ENCODE measurements around the gene STOX2. TPM values are rescaled to one million over a fixed set of nuclear protein-coding genes. Genes with fewer than 3 reads are reported as not detected.

STOX2 gene
- total RNA-seq, 1 donor from 2014 or later = 4.4 TPM

DNA sequence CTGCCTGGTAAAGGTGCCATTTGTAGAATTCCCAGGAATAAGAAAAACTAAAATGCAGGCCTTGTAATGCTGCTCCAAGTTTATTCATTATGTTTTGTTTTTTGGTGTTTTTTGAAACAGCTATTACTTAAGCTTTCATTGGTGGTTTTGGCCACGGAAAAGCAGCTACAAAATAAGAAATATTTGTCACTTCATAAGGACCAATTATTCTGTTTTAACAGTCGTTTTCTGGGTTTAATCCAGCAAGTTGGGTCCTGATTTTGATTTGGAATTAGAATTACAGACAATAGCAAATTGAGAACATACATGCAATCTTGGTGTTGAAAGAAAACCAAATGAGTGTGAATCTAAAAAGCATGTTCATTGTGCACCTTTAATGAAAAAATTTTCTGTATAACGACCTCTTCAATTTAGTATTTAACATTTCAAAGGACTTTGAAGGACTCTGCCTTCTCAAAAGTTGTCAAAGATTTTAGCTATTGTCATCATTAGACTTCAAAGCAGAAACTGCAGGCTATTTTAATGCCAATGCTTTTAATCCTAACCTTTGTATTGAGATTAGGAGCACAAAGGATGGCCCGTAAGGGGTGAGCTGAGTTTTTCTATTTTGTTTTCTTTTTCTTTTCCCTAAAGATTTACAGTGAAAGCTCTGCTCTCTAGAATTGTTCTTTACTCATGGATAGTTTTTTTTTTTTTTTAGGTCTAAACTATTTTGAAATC lies 26.7 kb upstream of the STOX2 start:
- no peak for TF ChIP-seq CTCF (IDR thresholded peaks at IDR 0.05; ENCODE audit: insufficient read depth, low read length, poor library complexity, severe bottlenecking)
- no peak for DNase-seq (ENCODE audit: low read depth)
- Histone ChIP-seq H3K4me3 (ENCODE audit: low read depth, low read length) (no peak overlapping the region), H3K36me3 (ENCODE audit: control insufficient read depth, insufficient read depth, low read length) (no peaks in the 10 kb centered on the region), H3K27me3 (ENCODE audit: control insufficient read depth, insufficient read depth, low read length) (peaks cover 1% of the 10 kb centered on the region)

DNA sequence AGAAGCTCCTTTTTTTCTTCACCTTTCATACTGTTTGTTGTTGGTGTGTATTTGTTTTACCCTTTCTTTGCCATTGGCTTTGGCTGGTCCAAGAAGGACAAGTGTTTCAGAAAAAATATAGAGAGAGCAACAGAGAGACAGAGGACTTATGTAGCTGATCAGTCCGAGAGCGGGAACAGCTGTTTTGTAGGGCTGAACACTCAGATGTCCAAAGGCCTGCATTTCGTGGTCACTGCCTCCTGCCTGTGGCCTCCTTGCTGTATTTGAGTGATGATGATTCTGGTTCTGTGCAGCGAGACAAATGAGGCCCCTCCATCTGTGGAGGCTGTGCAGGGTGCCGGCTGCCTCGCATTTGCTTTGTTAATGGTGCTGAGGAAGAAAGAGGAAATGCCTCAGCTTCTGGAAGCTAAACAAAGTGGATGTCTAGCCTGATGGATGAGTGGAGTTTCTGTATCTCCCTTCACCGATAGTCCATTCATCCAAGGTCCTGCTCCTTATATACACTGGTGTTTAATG lies 19.8 kb upstream of the STOX2 start:
- no peak overlapping the region for H3K4me3 ChIP-seq (ENCODE audit: low read depth, low read length)
- no peaks in the 10 kb centered on the region for H3K27me3 ChIP-seq (ENCODE audit: control insufficient read depth, insufficient read depth, low read length)
- no peaks in the 10 kb centered on the region for H3K36me3 ChIP-seq (ENCODE audit: control insufficient read depth, insufficient read depth, low read length)
- no peak for TF ChIP-seq CTCF (IDR thresholded peaks at IDR 0.05; ENCODE audit: insufficient read depth, low read length, poor library complexity, severe bottlenecking)
- no peak for DNase-seq (ENCODE audit: low read depth)

DNA sequence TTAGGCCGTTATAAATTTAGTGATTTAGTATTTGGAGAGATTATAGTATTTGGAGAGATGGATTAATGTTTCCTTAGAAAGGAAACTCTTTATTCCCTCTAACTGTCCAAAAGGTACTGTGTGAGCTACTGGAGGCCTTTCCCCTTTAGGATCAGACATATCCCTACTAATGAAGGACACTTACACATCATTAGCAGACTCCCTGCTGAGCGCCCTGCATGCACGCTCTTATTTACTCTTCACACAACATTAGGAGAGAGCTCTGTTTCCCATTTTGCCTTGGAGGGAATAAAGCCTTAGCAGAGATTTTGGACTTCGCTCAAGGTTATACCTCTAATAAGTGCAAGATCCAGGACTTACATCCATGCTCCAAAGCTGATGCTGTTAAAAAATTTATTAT lies 17.8 kb upstream of the STOX2 start:
- Histone ChIP-seq H3K27me3 (ENCODE audit: control insufficient read depth, insufficient read depth, low read length) (no peaks in the 10 kb centered on the region), H3K4me3 (ENCODE audit: low read depth, low read length) (no peak overlapping the region), H3K36me3 (ENCODE audit: control insufficient read depth, insufficient read depth, low read length) (no peaks in the 10 kb centered on the region)
- TF ChIP-seq CTCF (IDR thresholded peaks at IDR 0.05; ENCODE audit: insufficient read depth, low read length, poor library complexity, severe bottlenecking) = no peak
- no peak for DNase-seq (ENCODE audit: low read depth)

GRCh38 chr4:183888564-183888963 lies 16.5 kb upstream of the STOX2 start:
- Histone ChIP-seq H3K4me3 (ENCODE audit: low read depth, low read length) (no peak overlapping the region), H3K27me3 (ENCODE audit: control insufficient read depth, insufficient read depth, low read length) (no peaks in the 10 kb centered on the region), H3K36me3 (ENCODE audit: control insufficient read depth, insufficient read depth, low read length) (no peaks in the 10 kb centered on the region)
- DNase-seq (ENCODE audit: low read depth) = no peak
- no peak for TF ChIP-seq CTCF (IDR thresholded peaks at IDR 0.05; ENCODE audit: insufficient read depth, low read length, poor library complexity, severe bottlenecking)

DNA sequence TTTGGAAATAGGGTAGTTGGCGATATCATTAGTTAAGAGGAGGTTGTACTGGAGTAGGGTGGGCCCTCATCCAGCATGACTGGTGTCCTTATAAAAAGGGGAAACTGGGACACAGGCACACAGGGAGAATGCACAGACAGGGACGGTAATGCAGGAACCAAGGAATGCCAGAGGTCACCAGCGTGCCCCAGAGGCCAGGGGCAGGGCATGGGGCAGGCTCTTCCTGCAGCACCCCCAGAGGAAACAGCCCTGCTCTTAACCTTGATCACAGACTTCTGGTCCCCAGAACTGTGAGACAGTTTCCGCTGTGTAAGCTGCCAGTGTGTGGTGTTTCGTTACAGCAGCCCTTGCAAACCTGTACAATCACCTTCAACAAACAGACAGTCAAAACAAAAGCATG lies 15.9 kb upstream of the STOX2 start:
- Histone ChIP-seq H3K36me3 (ENCODE audit: control insufficient read depth, insufficient read depth, low read length) (no peaks in the 10 kb centered on the region), H3K27me3 (ENCODE audit: control insufficient read depth, insufficient read depth, low read length) (no peaks in the 10 kb centered on the region), H3K4me3 (ENCODE audit: low read depth, low read length) (no peak overlapping the region)
- no peak for TF ChIP-seq CTCF (IDR thresholded peaks at IDR 0.05; ENCODE audit: insufficient read depth, low read length, poor library complexity, severe bottlenecking)
- no peak for DNase-seq (ENCODE audit: low read depth)

GRCh38 chr4:183897193-183897592 lies 7.9 kb upstream of the STOX2 start:
- H3K27me3 ChIP-seq (ENCODE audit: control insufficient read depth, insufficient read depth, low read length) = no peaks in the 10 kb centered on the region
- H3K4me3 ChIP-seq (ENCODE audit: low read depth, low read length) = no peak overlapping the region
- no peak for TF ChIP-seq CTCF (IDR thresholded peaks at IDR 0.05; ENCODE audit: insufficient read depth, low read length, poor library complexity, severe bottlenecking)
- no peak for DNase-seq (ENCODE audit: low read depth)
- no peaks in the 10 kb centered on the region for H3K36me3 ChIP-seq (ENCODE audit: control insufficient read depth, insufficient read depth, low read length)
